ENCODE data around the gene SNX32. TPM values are rescaled to one million over a fixed set of nuclear protein-coding genes. Genes with fewer than 3 reads are reported as not detected.
A peak's percentile ranks its signal among the peaks of the same experiment; 100 is the strongest.

Gene SNX32
- total and polyA plus RNA-seq, 9 of the 15 experiments (the other 6 are each of a cell fraction or from before 2014, with no cell fraction given): 0.03 TPM; not detected in 7

DNA sequence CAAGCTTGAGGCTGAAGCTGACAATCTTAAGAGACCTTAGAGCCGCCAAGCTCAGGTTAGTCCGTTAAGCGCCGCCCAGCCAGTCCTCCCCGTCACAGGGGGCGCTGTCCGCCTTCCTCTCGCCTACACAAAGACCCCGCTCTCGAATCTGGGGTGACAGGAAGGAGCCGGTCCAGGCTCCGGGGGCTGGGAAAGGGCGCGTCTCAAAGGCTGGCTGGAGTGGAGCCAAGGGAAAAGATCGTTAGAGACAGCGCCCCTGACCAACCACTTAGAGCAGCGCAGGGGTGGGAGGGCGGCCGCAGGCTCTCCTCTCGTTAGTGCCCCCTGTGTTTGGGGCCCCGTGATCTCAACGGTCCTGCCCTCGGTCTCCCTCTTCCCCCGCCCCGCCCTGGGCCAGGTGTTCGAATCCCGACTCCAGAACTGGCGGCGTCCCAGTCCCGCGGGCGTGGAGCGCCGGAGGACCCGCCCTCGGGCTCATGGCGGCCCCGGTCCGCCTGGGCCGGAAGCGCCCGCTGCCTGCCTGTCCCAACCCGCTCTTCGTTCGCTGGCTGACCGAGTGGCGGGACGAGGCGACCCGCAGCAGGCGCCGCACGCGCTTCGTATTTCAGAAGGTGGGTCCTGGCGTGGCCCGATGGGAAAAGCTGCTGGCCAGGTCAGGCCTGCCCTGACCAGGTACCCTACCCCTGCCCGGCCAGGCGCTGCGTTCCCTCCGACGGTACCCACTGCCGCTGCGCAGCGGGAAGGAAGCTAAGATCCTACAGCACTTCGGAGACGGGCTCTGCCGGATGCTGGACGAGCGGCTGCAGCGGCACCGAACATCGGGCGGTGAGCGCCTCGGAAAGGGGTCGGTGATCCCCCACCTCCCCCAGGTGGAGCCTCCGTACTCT is 26.8 kb downstream of the SNX32 start, which contains the start of gene MUS81 (continued):
- TF ChIP-seq NR1H2 (CRISPR knock-in tag; IDR thresholded peaks at IDR 0.05) (0 out of 2 replicates have a peak, but pooled peaks have one; percentile 19), SP2 (IDR thresholded peaks at IDR 0.05; ENCODE audit: extremely low read depth, low read depth, low read length, poor library complexity, severe bottlenecking) (peak; percentile 79), E2F3 (CRISPR knock-in tag; IDR thresholded peaks at IDR 0.05) (peak; percentile 18; the same call in 1 of the 2 replicates), POLR3A (IDR thresholded peaks at IDR 0.05; ENCODE audit: borderline replicate concordance, extremely low read depth, insufficient read depth, insufficient read length) (no peak), ZNF436 (CRISPR knock-in tag; IDR thresholded peaks at IDR 0.05) (no peak), ZNF143 (CRISPR knock-in tag; IDR thresholded peaks at IDR 0.05) (no peak), RCOR1 (IDR thresholded peaks at IDR 0.05; ENCODE audit: borderline replicate concordance in 1 of 2, low read depth in 2 of 2, low read length in 2 of 2) (peak in 1 of 2 experiments; percentile 65; a peak in 2 of 4 replicates), ZNF23 (CRISPR knock-in tag; IDR thresholded peaks at IDR 0.05) (no peak), MCM3 (IDR thresholded peaks at IDR 0.05) (no peak), L3MBTL2 (IDR thresholded peaks at IDR 0.05) (no peak; the same call in 1 of the 2 replicates), PTTG1 (tag; IDR thresholded peaks at IDR 0.05; ENCODE audit: low read depth) (no peak), TAF1 (IDR thresholded peaks at IDR 0.05; ENCODE audit: control insufficient read depth, extremely low read depth, insufficient read depth, low read length, severe bottlenecking) (peak; percentile 90), ILF3 (IDR thresholded peaks at IDR 0.05; ENCODE audit: borderline replicate concordance) (peak; percentile 55; the same call in 1 of the 2 replicates), ZNF124 (CRISPR knock-in tag; IDR thresholded peaks at IDR 0.05) (no peak)
- TF ChIP-seq, protein P1, sequence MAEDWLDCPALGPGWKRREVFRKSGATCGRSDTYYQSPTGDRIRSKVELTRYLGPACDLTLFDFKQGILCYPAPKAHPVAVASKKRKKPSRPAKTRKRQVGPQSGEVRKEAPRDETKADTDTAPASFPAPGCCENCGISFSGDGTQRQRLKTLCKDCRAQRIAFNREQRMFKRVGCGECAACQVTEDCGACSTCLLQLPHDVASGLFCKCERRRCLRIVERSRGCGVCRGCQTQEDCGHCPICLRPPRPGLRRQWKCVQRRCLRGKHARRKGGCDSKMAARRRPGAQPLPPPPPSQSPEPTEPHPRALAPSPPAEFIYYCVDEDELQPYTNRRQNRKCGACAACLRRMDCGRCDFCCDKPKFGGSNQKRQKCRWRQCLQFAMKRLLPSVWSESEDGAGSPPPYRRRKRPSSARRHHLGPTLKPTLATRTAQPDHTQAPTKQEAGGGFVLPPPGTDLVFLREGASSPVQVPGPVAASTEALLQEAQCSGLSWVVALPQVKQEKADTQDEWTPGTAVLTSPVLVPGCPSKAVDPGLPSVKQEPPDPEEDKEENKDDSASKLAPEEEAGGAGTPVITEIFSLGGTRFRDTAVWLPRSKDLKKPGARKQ (CRISPR knock-in tag; IDR thresholded peaks at IDR 0.05): no peak
- TF ChIP-seq, protein P2, sequence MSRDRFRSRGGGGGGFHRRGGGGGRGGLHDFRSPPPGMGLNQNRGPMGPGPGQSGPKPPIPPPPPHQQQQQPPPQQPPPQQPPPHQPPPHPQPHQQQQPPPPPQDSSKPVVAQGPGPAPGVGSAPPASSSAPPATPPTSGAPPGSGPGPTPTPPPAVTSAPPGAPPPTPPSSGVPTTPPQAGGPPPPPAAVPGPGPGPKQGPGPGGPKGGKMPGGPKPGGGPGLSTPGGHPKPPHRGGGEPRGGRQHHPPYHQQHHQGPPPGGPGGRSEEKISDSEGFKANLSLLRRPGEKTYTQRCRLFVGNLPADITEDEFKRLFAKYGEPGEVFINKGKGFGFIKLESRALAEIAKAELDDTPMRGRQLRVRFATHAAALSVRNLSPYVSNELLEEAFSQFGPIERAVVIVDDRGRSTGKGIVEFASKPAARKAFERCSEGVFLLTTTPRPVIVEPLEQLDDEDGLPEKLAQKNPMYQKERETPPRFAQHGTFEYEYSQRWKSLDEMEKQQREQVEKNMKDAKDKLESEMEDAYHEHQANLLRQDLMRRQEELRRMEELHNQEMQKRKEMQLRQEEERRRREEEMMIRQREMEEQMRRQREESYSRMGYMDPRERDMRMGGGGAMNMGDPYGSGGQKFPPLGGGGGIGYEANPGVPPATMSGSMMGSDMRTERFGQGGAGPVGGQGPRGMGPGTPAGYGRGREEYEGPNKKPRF (IDR thresholded peaks at IDR 0.05; ENCODE audit: low read depth, low read length): no peak
- TF ChIP-seq, protein P3, sequence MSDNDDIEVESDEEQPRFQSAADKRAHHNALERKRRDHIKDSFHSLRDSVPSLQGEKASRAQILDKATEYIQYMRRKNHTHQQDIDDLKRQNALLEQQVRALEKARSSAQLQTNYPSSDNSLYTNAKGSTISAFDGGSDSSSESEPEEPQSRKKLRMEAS (CRISPR knock-in tag; IDR thresholded peaks at IDR 0.05): peak; percentile 40; the same call in 1 of the 2 replicates
- TF ChIP-seq, protein P4, sequence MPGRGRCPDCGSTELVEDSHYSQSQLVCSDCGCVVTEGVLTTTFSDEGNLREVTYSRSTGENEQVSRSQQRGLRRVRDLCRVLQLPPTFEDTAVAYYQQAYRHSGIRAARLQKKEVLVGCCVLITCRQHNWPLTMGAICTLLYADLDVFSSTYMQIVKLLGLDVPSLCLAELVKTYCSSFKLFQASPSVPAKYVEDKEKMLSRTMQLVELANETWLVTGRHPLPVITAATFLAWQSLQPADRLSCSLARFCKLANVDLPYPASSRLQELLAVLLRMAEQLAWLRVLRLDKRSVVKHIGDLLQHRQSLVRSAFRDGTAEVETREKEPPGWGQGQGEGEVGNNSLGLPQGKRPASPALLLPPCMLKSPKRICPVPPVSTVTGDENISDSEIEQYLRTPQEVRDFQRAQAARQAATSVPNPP (IDR thresholded peaks at IDR 0.05; ENCODE audit: borderline replicate concordance, insufficient read depth, insufficient read length): no peak
- TF ChIP-seq, protein P5, sequence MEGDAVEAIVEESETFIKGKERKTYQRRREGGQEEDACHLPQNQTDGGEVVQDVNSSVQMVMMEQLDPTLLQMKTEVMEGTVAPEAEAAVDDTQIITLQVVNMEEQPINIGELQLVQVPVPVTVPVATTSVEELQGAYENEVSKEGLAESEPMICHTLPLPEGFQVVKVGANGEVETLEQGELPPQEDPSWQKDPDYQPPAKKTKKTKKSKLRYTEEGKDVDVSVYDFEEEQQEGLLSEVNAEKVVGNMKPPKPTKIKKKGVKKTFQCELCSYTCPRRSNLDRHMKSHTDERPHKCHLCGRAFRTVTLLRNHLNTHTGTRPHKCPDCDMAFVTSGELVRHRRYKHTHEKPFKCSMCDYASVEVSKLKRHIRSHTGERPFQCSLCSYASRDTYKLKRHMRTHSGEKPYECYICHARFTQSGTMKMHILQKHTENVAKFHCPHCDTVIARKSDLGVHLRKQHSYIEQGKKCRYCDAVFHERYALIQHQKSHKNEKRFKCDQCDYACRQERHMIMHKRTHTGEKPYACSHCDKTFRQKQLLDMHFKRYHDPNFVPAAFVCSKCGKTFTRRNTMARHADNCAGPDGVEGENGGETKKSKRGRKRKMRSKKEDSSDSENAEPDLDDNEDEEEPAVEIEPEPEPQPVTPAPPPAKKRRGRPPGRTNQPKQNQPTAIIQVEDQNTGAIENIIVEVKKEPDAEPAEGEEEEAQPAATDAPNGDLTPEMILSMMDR (IDR thresholded peaks at IDR 0.05 in 2 of 3, conservative IDR thresholded peaks at IDR 0.05 in 1 of 3; ENCODE audit: insufficient read depth in 2 of 3, low read depth in 1 of 3, low read length in 3 of 3): peak; percentile 84 to 94 (median 88)
